Measurements from ENCODE around the gene AQP12B. TPM values are rescaled to one million over a fixed set of nuclear protein-coding genes. Genes with fewer than 3 reads are reported as not detected.
"Not testable (repeated sequence)": the region's sequence is repeated elsewhere in the genome, so short reads cannot be mapped to it uniquely, and the experiment has no call there.

Gene AQP12B
- 1 to 10 TPM in 1 of 4 donors, under 1 TPM in 3; 0.19 to 2.8 (median 0.60) TPM for polyA plus RNA-seq (ENCODE audit: insufficient read length in 4 of 4)

DNA sequence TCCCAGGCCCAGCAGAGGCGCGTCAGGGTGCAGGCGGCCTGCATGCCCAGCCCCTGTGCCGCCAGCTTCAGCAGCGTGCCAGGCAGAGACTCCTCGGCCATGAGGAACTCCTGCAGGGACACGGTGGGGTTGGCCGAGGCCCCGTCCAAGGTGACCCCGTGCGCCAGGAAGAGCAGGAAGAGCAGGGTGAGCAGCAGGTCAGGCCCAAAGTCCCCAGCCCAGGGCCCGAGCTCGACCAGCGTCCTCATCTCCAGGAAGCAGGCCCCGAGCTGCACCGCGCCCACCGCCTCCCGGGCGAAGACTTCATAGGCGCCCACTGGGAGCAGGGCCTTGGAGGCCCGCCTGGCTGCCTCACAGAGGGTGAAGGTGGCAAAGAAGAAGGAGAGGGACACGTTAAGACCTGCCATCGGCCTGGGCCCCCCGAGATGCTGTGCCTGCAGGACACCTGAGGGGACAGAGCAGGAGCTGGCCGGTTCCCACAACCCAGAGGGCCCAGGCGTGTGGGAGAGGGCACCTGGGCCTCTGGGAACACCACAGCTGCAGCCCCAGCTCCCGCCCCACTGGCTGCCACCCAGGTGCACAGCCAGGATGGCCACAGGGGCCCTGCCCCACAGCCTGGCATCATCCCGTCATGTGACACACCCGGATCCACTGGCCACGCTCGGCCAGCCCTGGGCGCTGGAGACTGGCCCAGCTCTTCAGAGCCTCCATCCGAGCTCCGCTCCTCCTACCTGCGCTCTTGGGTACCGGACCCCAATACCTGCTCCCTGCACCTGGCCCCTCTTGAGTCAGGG, at the start of gene AQP12B:
AQP12B (minus strand) TSS at position 455 of the 794 bp plus-strand sequence; CDS start at position 407, 48 bp downstream.
- DNase-seq (ENCODE audit: low read depth in 4 of 4, low spot score in 2 of 4): not testable (repeated sequence)

DNA sequence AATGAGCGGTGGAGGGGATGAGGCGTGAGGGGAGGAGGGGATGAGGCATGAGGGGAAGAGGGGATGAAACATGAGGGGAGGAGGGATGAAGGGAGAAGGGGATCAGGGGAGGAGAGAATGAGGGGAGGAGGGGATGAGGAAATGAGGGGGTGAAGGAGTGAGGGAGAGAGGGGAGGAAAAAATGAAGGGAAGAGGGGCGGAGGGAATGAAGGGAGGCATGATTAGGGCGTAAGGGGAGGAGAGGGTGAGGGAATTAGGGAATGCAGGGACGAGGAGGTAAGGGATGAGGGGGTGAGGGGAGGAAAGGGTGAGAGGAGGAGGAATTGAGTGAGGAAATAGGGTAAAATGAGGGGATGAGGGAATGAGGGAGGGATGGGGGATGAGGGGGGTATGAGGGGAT, 49.5 kb upstream of the AQP12B start:
- no peak for DNase-seq (ENCODE audit: low read depth in 4 of 4, low spot score in 2 of 4)

GRCh38 chr2:240731178-240731545, 48.5 kb upstream of the AQP12B start:
- no peak for DNase-seq (ENCODE audit: low read depth in 4 of 4, low spot score in 2 of 4)

- DNase-seq (ENCODE audit: low read depth in 4 of 4, low spot score in 2 of 4): peak in 1 of 4 donors; percentile 8
Measured at GRCh38 chr2:240730501-240731177, 48.0 kb upstream of the AQP12B start.

DNA sequence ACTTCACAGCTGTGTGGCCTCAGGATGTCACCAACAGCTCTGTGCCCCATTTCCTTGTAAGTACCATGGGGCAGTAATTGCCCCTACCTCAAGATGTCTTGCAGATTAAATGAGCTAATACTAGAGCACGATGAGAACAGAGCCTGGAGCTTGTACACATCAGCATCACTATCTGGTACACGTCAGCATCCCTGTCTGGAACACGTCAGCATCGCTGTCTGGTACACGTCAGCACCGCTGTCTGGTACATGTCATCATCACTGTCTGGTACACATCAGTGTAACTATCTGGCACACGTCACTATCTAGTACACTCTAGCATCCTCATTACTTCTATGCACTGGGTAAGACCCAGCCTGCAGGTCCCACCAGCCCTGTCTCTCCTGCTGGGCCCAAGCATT, 46.1 kb upstream of the AQP12B start:
- DNase-seq (ENCODE audit: low read depth in 4 of 4, low spot score in 2 of 4): no peak

- no peak for DNase-seq (ENCODE audit: low read depth in 4 of 4, low spot score in 2 of 4)
Measured at GRCh38 chr2:240728361-240728760, 45.7 kb upstream of the AQP12B start.

- DNase-seq (ENCODE audit: low read depth in 4 of 4, low spot score in 2 of 4): no peak
Measured at GRCh38 chr2:240727913-240728312, 45.2 kb upstream of the AQP12B start.

DNA sequence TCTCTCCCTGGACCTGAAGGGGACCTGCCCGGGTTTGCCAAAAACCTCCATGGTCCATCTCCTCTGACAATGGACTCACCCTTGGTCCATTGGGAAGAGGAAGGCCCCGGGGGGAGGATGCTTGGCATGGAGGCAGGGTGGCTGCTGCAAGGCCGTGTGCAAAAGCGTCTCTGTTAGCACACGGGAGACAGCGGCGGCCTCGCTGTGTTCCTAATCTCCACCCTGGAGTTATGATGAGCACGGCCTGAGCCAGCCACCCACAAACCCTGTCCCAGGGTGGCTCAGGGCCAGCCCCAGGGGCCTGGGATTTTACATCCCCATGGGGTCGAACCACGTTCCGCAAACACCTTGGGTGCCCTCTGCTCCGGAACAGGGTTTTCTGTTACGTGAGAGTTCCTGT, 44.8 kb upstream of the AQP12B start:
- no peak for DNase-seq (ENCODE audit: low read depth in 4 of 4, low spot score in 2 of 4)

- DNase-seq (ENCODE audit: low read depth in 4 of 4, low spot score in 2 of 4): no peak
Measured at GRCh38 chr2:240726876-240727275, 44.2 kb upstream of the AQP12B start.

DNA sequence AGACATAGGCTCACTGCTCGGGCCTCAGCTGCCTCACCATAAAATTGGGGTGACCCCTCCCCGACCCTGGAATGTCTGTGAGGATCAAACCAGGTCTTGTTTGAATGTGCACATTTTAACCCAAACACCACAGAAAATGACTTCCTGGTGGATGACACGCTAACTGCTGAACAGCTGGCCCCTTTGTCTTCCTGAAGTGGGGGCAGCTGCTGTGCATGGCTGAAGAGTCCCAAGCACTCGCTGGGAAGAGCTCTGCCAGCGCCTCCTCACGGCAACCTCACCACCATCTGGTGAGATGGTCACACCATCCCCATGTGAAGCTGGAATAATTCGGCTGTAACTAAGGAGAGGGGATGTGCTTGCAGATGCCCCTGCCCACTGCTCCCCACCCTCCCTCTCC, 43.0 kb upstream of the AQP12B start:
- no peak for DNase-seq (ENCODE audit: low read depth in 4 of 4, low spot score in 2 of 4)

DNA sequence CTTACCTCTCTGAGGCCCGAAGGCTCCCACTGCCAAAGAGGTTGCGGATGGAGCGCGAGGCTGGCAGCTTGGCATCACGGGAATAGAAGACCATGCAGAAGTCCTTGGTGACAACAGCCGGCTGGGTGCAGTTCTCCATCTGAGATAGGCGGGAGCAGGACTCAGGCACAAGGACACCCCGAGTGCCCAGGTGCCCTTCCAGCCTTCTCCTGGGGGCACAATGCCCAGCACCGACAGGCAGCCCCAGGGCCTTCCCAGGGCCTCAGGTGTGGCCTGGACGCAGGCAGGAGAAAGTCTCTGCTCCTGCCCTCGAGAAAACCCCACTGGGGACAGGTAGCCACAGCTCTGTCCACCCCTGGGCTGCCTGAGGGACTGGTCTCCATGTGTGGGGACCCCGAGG, 42.6 kb upstream of the AQP12B start:
- no peak for DNase-seq (ENCODE audit: low read depth in 4 of 4, low spot score in 2 of 4)

- no peak for DNase-seq (ENCODE audit: low read depth in 4 of 4, low spot score in 2 of 4)
Measured at GRCh38 chr2:240724431-240724830, 41.7 kb upstream of the AQP12B start.

DNA sequence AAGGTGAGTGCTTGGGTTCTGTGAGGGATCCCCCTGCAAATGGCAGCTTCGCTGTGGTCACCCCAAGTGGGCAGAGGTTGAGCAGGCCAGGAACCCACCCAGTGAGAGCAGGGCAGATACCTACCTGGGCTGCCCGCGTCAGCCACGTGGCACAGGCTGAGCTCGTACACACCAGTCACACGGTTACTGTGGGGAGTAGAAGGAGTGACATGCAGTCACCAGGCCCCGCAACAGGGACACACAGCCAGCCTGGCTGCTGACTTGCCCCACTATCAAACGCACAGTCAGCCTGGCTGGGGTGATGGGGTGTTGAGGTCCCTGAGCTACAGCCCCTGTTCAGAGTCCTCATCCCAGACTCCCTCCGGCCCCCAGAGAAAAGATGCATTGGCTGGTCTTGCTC, 41.2 kb upstream of the AQP12B start:
- no peak for DNase-seq (ENCODE audit: low read depth in 4 of 4, low spot score in 2 of 4)

GRCh38 chr2:240722796-240723735, 40.4 kb upstream of the AQP12B start:
- no peak for DNase-seq (ENCODE audit: low read depth in 4 of 4, low spot score in 2 of 4)

DNA sequence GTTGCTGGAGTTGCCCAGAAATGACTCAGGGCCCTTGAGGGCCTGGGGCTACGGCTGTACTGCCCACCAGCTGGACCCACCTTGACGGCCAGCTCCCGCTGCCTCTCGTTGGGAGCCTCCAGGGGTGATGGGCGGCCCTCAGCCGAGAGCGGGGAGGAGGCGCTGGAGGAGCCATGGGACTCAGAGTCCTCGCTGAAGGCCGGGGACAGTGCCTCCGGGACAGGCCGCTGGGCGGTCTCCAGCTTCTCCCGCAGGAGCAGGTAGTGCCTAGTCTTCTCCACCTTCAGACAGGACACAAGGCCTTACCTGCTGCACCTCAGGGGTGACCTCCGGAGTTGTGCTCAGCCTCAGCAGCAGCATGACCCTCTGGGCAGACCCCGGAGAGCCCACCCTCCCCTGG, 39.7 kb upstream of the AQP12B start:
- DNase-seq (ENCODE audit: low read depth in 4 of 4, low spot score in 2 of 4): no peak

DNA sequence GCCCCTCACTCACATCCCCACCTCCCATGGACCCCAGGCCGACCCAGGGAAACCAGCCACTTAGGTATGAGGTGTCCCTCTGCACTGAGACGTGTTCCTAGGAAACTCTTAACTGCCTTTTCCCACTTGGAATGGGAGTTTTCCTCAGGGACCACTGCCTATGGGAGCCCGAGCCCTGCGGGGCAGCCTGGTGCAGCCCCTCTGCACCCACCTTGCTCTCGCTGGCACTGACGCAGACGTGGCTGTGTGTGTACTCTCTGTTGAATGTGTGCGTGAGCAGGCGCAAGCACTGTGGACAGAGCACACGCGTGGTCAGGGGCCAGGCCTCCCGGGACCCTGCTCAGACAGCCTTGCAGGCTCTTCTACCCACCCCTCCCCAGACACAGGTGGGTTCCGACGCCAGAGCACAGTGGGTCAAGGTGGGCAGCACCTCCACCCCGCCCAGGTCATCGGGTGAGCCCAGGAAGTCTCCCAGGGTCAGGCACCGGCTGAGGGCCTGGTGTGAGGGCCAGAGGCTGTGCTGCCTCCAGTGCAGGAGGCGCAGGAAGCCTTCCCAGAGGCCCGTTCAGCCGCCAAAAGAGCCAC, 39.0 kb upstream of the AQP12B start:
- DNase-seq (ENCODE audit: low read depth in 4 of 4, low spot score in 2 of 4): no peak

- DNase-seq (ENCODE audit: low read depth in 4 of 4, low spot score in 2 of 4): no peak
Measured at GRCh38 chr2:240720686-240721595, 38.3 kb upstream of the AQP12B start.

DNA sequence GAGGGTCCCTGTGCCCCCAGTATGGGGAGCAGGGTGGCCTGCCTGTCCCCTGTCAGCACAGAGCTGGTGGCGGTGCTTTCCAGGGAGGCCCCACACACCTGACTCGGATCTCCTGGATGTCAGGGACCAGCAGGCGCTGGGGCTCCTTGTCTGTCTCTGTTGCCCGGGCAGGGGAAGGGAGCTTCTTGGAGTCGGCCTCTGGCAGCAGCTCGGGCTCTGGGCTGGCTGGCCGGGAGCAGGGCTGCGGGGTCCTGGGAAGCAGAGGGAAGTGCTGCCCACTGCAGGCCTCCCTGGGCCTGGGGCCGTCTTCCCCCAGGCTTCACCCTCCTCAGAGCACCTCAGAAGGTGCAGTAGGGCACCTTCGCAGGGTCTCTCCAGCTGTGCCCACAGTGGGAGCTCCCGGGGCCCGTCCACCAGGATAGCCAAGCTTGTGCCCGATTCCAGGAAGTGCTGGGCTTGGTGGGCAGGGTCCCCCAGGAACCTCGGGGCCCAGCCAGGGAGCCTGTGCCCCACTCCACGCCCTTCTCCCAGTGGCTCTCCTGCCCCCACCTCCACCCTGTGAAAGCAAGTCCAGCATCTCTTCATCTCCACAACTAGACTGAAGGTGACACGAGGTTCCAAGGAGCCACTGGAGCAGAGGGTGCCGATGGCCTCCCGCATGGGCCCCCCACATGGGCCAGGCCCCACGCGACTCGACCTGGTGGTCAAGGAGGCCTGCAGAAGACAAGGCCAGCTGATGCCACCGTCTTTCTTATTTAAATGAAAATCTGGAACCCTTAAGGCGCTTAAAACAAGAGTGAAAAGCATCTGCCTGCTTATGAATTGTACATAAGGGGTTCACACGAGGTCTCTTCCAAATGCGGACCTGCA, 37.2 kb upstream of the AQP12B start:
- no peak for DNase-seq (ENCODE audit: low read depth in 4 of 4, low spot score in 2 of 4)

Measured in left renal cortex interstitium (tissue), 4 donors.